Smooth muscle cell (in vitro differentiated cells): Measurements from ENCODE around the gene YKT6. TPM values are rescaled to one million over a fixed set of nuclear protein-coding genes. Genes with fewer than 3 reads are reported as not detected.

Experiments used
- DNase-seq: peaks from one replicate; lab custom pipeline; 2025; ENCODE audit not compliant: unreplicated experiment; lab: John Stamatoyannopoulos, UW
- H2AFZ ChIP-seq: fragments of 200-600 bp; sonication (generic); 2 replicates; pipeline ENCODE4 v1.6.0; 2016; ENCODE audit warnings: antibody characterized with exemption, low read depth, mild to moderate bottlenecking
- H3F3A ChIP-seq: fragments of 200-600 bp; sonication (generic); 2 replicates; pipeline ENCODE4 v1.6.0; 2017; ENCODE audit warnings: antibody characterized with exemption, low read depth
- H3K27ac ChIP-seq: fragments of 200-600 bp; sonication (generic); 2 replicates; pipeline ENCODE4 v1.5.1; 2016; ENCODE audit warnings: low read depth, mild to moderate bottlenecking
- H3K27me3 ChIP-seq: fragments of 200-600 bp; sonication (generic); 2 replicates; pipeline ENCODE4 v1.6.1; 2016; ENCODE audit warnings: low read depth, mild to moderate bottlenecking
- H3K36me3 ChIP-seq: fragments of 200-600 bp; sonication (generic); 2 replicates; pipeline ENCODE4 v1.5.1; 2016; ENCODE audit warnings: low read depth
- H3K4me1 ChIP-seq: fragments of 200-600 bp; sonication (generic); 2 replicates; pipeline ENCODE4 v1.5.1; 2016; ENCODE audit warnings: low read depth
- H3K4me2 ChIP-seq: fragments of 200-600 bp; sonication (generic); 2 replicates; pipeline ENCODE4 v1.6.0; 2016; ENCODE audit warnings: mild to moderate bottlenecking
- H3K4me3 ChIP-seq: fragments of 200-600 bp; sonication (generic); 2 replicates; pipeline ENCODE4 v1.5.1; 2016; ENCODE audit warnings: mild to moderate bottlenecking
- H3K79me2 ChIP-seq: fragments of 200-600 bp; sonication (generic); 2 replicates; pipeline ENCODE4 v1.6.0; 2016; ENCODE audit warnings: low read depth, mild to moderate bottlenecking
- H3K9ac ChIP-seq: fragments of 200-600 bp; sonication (generic); 2 replicates; pipeline ENCODE4 v1.6.0; 2016; ENCODE audit warnings: low read depth
- H3K9me3 ChIP-seq: fragments of 200-600 bp; sonication (generic); replicated peaks from 2 replicates; pipeline ENCODE4 v1.5.1; 2016; ENCODE audit warnings: low read depth
- H4K20me1 ChIP-seq: fragments of 200-600 bp; sonication (generic); 2 replicates; pipeline ENCODE4 v1.6.0; 2016; ENCODE audit warnings: low read depth
- CTCF ChIP-seq: fragments of 200-600 bp; sonication (generic); IDR thresholded peaks from 2 replicates; pipeline ENCODE4 v1.5.1; 2017; ENCODE audit warnings: borderline replicate concordance, mild to moderate bottlenecking, antibody characterized with exemption; ENCODE audit not compliant: insufficient read depth, poor library complexity, severe bottlenecking
- WGBS: methylation state at CpG from one replicate; pipeline ENCODE4 v1.1.7; 2016; ENCODE audit warnings: low lambda C conversion rate; 5-methylcytosine and 5-hydroxymethylcytosine counted together
- polyA plus RNA-seq: library from polyadenylated mRNA; unstranded; fragments of >200 nt; fragmentation: Nextera tagmentation; extraction: Ambion mirVana; gene quantifications from 2 replicates; pipeline ENCODE4 v1.2.1, GENCODE V29; 2016
- total RNA-seq: library from RNA; depleted of rRNA; stranded (reverse); fragments of >200 nt; gene quantifications from 2 replicates; pipeline ENCODE4 v1.2.3, GENCODE V29; 2014

Gene YKT6
- total and polyA plus RNA-seq, 2 experiments from 2014 or later = 64.2 to 86.5 TPM

- H3K36me3 ChIP-seq = no peaks in the 10 kb centered on the region
- WGBS = 84% methylated on average over 5 of the region's 5 CpGs
- H3K9me3 ChIP-seq = no peaks in the 10 kb centered on the region
- no peak overlapping the region for H3K4me2 ChIP-seq
- no peak overlapping the region for H2AFZ ChIP-seq
- no peak overlapping the region for H3K9ac ChIP-seq
- H3K4me3 ChIP-seq = no peak overlapping the region
- H3K79me2 ChIP-seq = no peaks in the 10 kb centered on the region
- no peaks in the 10 kb centered on the region for H3F3A ChIP-seq
- TF ChIP-seq CTCF = no peak
- no peaks in the 10 kb centered on the region for H3K27me3 ChIP-seq
- DNase-seq = no peak
- H4K20me1 ChIP-seq = no peaks in the 10 kb centered on the region
- H3K4me1 ChIP-seq = peaks cover 16% of the 10 kb centered on the region
- no peak overlapping the region for H3K27ac ChIP-seq
Observed at GRCh38 chr7:44182827-44183226, 18.0 kb upstream of the YKT6 start.

- Histone ChIP-seq H3K4me2 (no peak overlapping the region), H4K20me1 (no peaks in the 10 kb centered on the region), H3K9me3 (no peaks in the 10 kb centered on the region), H3K27me3 (no peaks in the 10 kb centered on the region), H3K9ac (no peak overlapping the region), H3K27ac (no peak overlapping the region), H3K36me3 (no peaks in the 10 kb centered on the region), H3K79me2 (no peaks in the 10 kb centered on the region), H3F3A (no peaks in the 10 kb centered on the region), H3K4me1 (peaks cover 14% of the 10 kb centered on the region), H2AFZ (no peak overlapping the region), H3K4me3 (no peak overlapping the region)
- 79% methylated on average over 2 of the region's 2 CpGs for WGBS
- no peak for DNase-seq
- no peak for TF ChIP-seq CTCF
Observed at GRCh38 chr7:44183386-44183785, 17.4 kb upstream of the YKT6 start.

- Histone ChIP-seq H3K9me3 (no peaks in the 10 kb centered on the region), H3K27ac (peak overlapping the region; percentile 97), H4K20me1 (no peaks in the 10 kb centered on the region), H3K4me2 (peak overlapping the region; percentile 69), H3K9ac (peak overlapping the region; percentile 85), H3K4me1 (peaks cover 14% of the 10 kb centered on the region), H3K36me3 (no peaks in the 10 kb centered on the region), H3K27me3 (no peaks in the 10 kb centered on the region), H2AFZ (no peak overlapping the region), H3F3A (no peaks in the 10 kb centered on the region), H3K79me2 (no peaks in the 10 kb centered on the region), H3K4me3 (no peak overlapping the region)
- 65% methylated on average over 16 of the region's 16 CpGs for WGBS
- DNase-seq = no peak
- TF ChIP-seq CTCF = no peak
Observed at GRCh38 chr7:44184206-44184872, 16.4 kb upstream of the YKT6 start.

DNA sequence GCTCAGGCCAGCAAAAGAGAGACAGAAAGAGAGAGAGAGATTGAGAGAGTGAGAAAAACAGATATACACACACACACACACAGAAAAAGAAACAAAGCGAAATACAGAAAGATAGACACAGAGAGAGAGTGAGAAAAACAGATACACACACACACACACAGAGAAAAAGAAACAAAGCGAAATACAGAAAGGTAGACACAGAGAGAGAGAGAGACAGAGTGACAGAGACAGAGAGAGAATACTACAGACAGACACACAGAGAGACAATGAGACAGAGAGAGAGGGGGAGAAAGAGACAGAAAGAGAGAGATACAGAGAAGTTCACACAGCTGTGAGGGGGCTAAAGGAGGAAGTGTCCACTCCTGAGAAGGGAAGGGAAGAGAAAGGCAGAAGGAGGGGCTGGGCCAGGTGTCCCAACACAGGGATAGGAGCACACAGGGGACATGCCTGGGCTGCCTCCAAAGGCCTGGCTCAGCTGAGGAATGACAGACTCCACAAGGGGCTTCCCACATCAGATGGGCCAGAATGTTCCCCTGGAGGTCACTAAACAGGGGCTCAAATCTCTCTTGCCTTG is 15.8 kb upstream of the YKT6 start:
- Histone ChIP-seq H3K9me3 (no peaks in the 10 kb centered on the region), H3K27me3 (no peaks in the 10 kb centered on the region), H3K27ac (peak overlapping the region; percentile 97), H3F3A (no peaks in the 10 kb centered on the region), H2AFZ (peak overlapping the region; percentile 87), H3K4me1 (peaks cover 14% of the 10 kb centered on the region), H3K9ac (peak overlapping the region; percentile 85), H4K20me1 (no peaks in the 10 kb centered on the region), H3K4me2 (peak overlapping the region; percentile 69), H3K79me2 (no peaks in the 10 kb centered on the region), H3K36me3 (no peaks in the 10 kb centered on the region), H3K4me3 (no peak overlapping the region)
- 89% methylated on average over 2 of the region's 2 CpGs for WGBS
- no peak for DNase-seq
- no peak for TF ChIP-seq CTCF
